CD4-positive, alpha-beta memory T cell (primary cell): ENCODE results near the gene MFAP4. TPM values are rescaled to one million over a fixed set of nuclear protein-coding genes. Genes with fewer than 3 reads are reported as not detected.

Experiments used
- CTCF ChIA-PET: fragments of 350-600 bp; sonication (Branson Sonifier 250); formaldehyde crosslinking; loops from one replicate; lab custom pipeline; 2021; ENCODE audit warnings: inconsistent platforms; ENCODE audit not compliant: partially characterized antibody; lab: Charles Lee
- POLR2A ChIA-PET: fragments of 350-600 bp; sonication (Branson Sonifier 250); formaldehyde crosslinking; loops from one replicate; lab custom pipeline; 2021; ENCODE audit not compliant: partially characterized antibody; lab: Charles Lee
- DNase-seq, 5 donors: peaks; one replicate each; pipeline versions ENCODE4 v3.0.0 to v3.0.0-alpha.2; 2020 to 2022; ENCODE audit warnings: mixed read lengths in 1 of 5
- H3K27ac ChIP-seq: one replicate; pipeline ENCODE4 v1.7.0; 2013; ENCODE audit warnings: low read depth, low read length
- H3K27me3 ChIP-seq: 2 replicates; pipeline ENCODE4 v1.7.0; 2013; ENCODE audit warnings: mild to moderate bottlenecking, low read length, moderate library complexity; ENCODE audit not compliant: insufficient read depth
- H3K36me3 ChIP-seq: 2 replicates; pipeline ENCODE4 v1.7.0; 2013; ENCODE audit warnings: mild to moderate bottlenecking, low read length, moderate library complexity; ENCODE audit not compliant: insufficient read depth
- H3K4me1 ChIP-seq: 2 replicates; pipeline ENCODE4 v1.7.0; 2013; ENCODE audit warnings: mild to moderate bottlenecking, low read length, moderate library complexity; ENCODE audit not compliant: insufficient read depth
- H3K4me3 ChIP-seq, 2 donors: one replicate each; pipeline ENCODE4 v1.7.0; 2013; ENCODE audit warnings: low read length in 2 of 2, mild to moderate bottlenecking in 1 of 2
- H3K9me3 ChIP-seq, 2 donors: one replicate each; pipeline ENCODE4 v1.7.0; 2013; ENCODE audit warnings: low read length in 2 of 2, control low read depth in 1 of 2; ENCODE audit not compliant: control insufficient read depth in 1 of 2
- H3K27ac Mint-ChIP-seq, 7 donors: one replicate each; pipeline ENCODE4 v1.8.0; 2020 to 2021; ENCODE audit warnings: mixed read lengths in 7 of 7, mild to moderate bottlenecking in 6 of 7, inconsistent platforms in 3 of 7, moderate library complexity in 3 of 7
- H3K27me3 Mint-ChIP-seq, 2 donors: one replicate each; pipeline ENCODE4 v1.8.0; 2020 to 2021; ENCODE audit warnings: mixed read lengths in 2 of 2
- H3K36me3 Mint-ChIP-seq, 2 donors: one replicate each; pipeline ENCODE4 v1.8.0; 2020 to 2021; ENCODE audit warnings: mixed read lengths in 2 of 2, inconsistent platforms in 1 of 2, mild to moderate bottlenecking in 1 of 2
- H3K4me1 Mint-ChIP-seq, 4 donors: one replicate each; pipeline ENCODE4 v1.8.0; 2020 to 2021; ENCODE audit warnings: mixed read lengths in 4 of 4, mild to moderate bottlenecking in 1 of 4
- H3K4me3 Mint-ChIP-seq, 8 donors: one replicate each; pipeline ENCODE4 v1.8.0; 2020 to 2021; ENCODE audit warnings: mixed read lengths in 8 of 8, mild to moderate bottlenecking in 7 of 8, moderate library complexity in 6 of 8, inconsistent platforms in 3 of 8
- H3K9me3 Mint-ChIP-seq, 8 donors: one replicate each; pipeline ENCODE4 v1.8.0; 2020 to 2021; ENCODE audit warnings: mixed read lengths in 8 of 8, mild to moderate bottlenecking in 5 of 8, inconsistent platforms in 3 of 8, moderate library complexity in 1 of 8
- intact Hi-C: fragments of 100-400 bp; cut with micrococcal nuclease; formaldehyde crosslinking; loops from one replicate; pipeline ENCODE4 v1.15.1; 2023
- polyA plus RNA-seq, 2 donors: library from polyadenylated mRNA; unstranded; fragments of 300-500 nt; fragmentation: Illumina TruSeq; gene quantifications; one replicate each; pipeline ENCODE4 v1.2.3, GENCODE V29; 2021
- total RNA-seq, 2 experiments: library from RNA; stranded (reverse); gene quantifications; one replicate each; pipeline ENCODE4 v1.2.3, GENCODE V29; 2021

MFAP4 gene
- total and polyA plus RNA-seq, 4 experiments from 2014 or later = not detected

GRCh38 chr17:19369846-19370492, 17.0 kb downstream of the MFAP4 start:
- no peaks in the 10 kb centered on the region for H3K27me3 ChIP-seq
- H3K4me1 Mint-ChIP-seq = peaks cover 30 to 58% (median 46%) of the 10 kb centered on the region in 4 donors
- DNase-seq = peak; percentile 45 to 69 (median 65)
- peak overlapping the region; percentile 62 to 85 (median 82) for H3K4me3 Mint-ChIP-seq
- H3K4me3 ChIP-seq = peak overlapping the region; percentile 8 to 39
- H3K36me3 Mint-ChIP-seq = peaks cover 0 to 2% of the 10 kb centered on the region in 2 donors
- ChIA-PET CTCF (interaction anchor here (0.7 to 3.3 kb wide), 3 partner anchors 8 to 78 kb away, joined by 4 to 13 read pairs (median 5); partner anchors contain the start of gene MAPK7), POLR2A (interaction anchor here (0.8 to 3.8 kb wide), 6 partner anchors 7 to 402 kb away, joined by 3 to 25 read pairs (median 3); partner anchors contain the start of genes B9D1 and MAPK7)
- peak overlapping the region; percentile 91 to 99 (median 97) for H3K27ac Mint-ChIP-seq
- no peaks in the 10 kb centered on the region for H3K9me3 ChIP-seq
- H3K27me3 Mint-ChIP-seq = no peaks in the 10 kb centered on the region
- peaks cover 47% of the 10 kb centered on the region for H3K4me1 ChIP-seq
- no peaks in the 10 kb centered on the region for H3K36me3 ChIP-seq
- H3K9me3 Mint-ChIP-seq = peaks cover 0 to 2% (median 0%) of the 10 kb centered on the region in 8 donors
- peak overlapping the region; percentile 37 for H3K27ac ChIP-seq
- intact Hi-C loops = loop anchor here (1.0 to 10.0 kb wide), 2 partner anchors 8 to 515 kb away; partner anchors contain the start of genes MAPK7 and PRPSAP2

- Histone ChIP-seq H3K4me3 (no peak overlapping the region), H3K9me3 (no peaks in the 10 kb centered on the region), H3K4me1 (peaks cover 47% of the 10 kb centered on the region), H3K27ac (peak overlapping the region; percentile 37), H3K36me3 (no peaks in the 10 kb centered on the region), H3K27me3 (no peaks in the 10 kb centered on the region)
- Mint-ChIP-seq H3K27me3 (no peaks in the 10 kb centered on the region), H3K27ac (peak overlapping the region; percentile 91 to 99 (median 97)), H3K36me3 (peaks cover 0 to 2% of the 10 kb centered on the region in 2 donors), H3K9me3 (peaks cover 0 to 2% (median 0%) of the 10 kb centered on the region in 8 donors), H3K4me3 (peak overlapping the region in 7 of 8 donors; percentile 37 to 85 (median 82)), H3K4me1 (peaks cover 27 to 56% (median 44%) of the 10 kb centered on the region in 4 donors)
- CTCF ChIA-PET = interaction anchor here (0.9 to 3.3 kb wide), 3 partner anchors 9 to 78 kb away, joined by 4 to 13 read pairs (median 4); partner anchors contain the start of gene MAPK7
- DNase-seq = no peak
- POLR2A ChIA-PET = interaction anchor here (1.0 to 3.8 kb wide), 5 partner anchors 9 to 403 kb away, joined by 3 to 25 read pairs (median 3); partner anchors contain the start of gene MAPK7
- intact Hi-C loops = no loop called here
Measured at GRCh38 chr17:19369107-19369778, 17.7 kb downstream of the MFAP4 start.

DNA sequence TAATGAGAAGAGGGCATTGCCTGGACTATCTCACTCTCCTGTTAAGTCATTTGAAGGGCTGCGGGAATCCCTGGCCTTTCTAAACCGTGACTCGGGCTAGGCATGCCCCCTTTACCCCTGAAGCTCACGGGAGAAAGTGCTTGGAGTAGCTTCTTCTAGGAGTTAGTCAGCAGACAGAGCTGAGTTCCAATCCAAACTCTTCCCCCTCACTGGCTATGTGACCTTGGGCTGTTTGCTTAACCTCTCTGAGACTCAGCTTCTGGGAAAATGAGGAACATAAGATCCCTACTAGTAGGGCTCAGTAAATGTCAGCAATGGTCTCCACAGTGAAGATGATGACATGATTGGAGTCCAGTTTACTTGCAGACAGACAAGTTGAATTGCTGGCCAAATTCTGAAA, 18.8 kb downstream of the MFAP4 start:
- intact Hi-C loops = no loop called here
- peak overlapping the region in 6 of 7 donors; percentile 14 to 97 (median 84) for H3K27ac Mint-ChIP-seq
- ChIA-PET POLR2A (interaction anchor here (1.2 to 3.8 kb wide), 2 partner anchors 10 to 404 kb away, joined by 3 to 25 read pairs; partner anchors contain the start of gene MAPK7), CTCF (interaction anchor here (0.9 to 3.3 kb wide), 2 partner anchors 10 to 79 kb away, joined by 4 to 13 read pairs; partner anchors contain the start of gene MAPK7)
- Histone ChIP-seq H3K4me3 (no peak overlapping the region), H3K9me3 (no peaks in the 10 kb centered on the region), H3K27ac (no peak overlapping the region), H3K36me3 (no peaks in the 10 kb centered on the region), H3K4me1 (peaks cover 47% of the 10 kb centered on the region), H3K27me3 (no peaks in the 10 kb centered on the region)
- H3K4me3 Mint-ChIP-seq = no peak overlapping the region
- peaks cover 0 to 2% (median 0%) of the 10 kb centered on the region in 8 donors for H3K9me3 Mint-ChIP-seq
- no peaks in the 10 kb centered on the region for H3K36me3 Mint-ChIP-seq
- DNase-seq = no peak
- H3K27me3 Mint-ChIP-seq = no peaks in the 10 kb centered on the region
- peaks cover 27 to 49% (median 41%) of the 10 kb centered on the region in 4 donors for H3K4me1 Mint-ChIP-seq

DNA sequence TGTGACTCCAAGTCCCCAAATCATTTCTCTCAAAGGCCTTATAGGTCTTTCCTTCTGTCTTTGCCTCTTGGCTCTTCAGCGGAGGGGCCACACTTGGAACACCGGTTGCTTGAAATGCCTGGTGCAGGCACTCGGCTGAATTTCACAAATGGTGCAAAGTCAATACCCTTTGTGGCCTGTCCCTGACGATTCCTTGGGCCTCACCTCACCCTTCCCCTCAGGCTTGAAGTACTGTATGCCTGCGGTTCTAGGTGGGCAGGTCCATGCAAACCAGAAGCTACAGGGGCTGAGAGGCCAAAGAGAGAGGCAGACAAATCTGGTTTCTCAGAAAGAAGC, 20.4 kb downstream of the MFAP4 start:
- Mint-ChIP-seq H3K36me3 (no peaks in the 10 kb centered on the region), H3K27ac (peak overlapping the region in 6 of 7 donors; percentile 24 to 86 (median 74)), H3K27me3 (no peaks in the 10 kb centered on the region), H3K4me1 (peaks cover 23 to 50% (median 35%) of the 10 kb centered on the region in 4 donors), H3K9me3 (peaks cover 0 to 2% (median 0%) of the 10 kb centered on the region in 8 donors), H3K4me3 (no peak overlapping the region)
- DNase-seq = no peak
- Histone ChIP-seq H3K4me3 (no peak overlapping the region), H3K36me3 (no peaks in the 10 kb centered on the region), H3K27me3 (no peaks in the 10 kb centered on the region), H3K27ac (no peak overlapping the region), H3K9me3 (no peaks in the 10 kb centered on the region), H3K4me1 (peaks cover 37% of the 10 kb centered on the region)
- intact Hi-C loops = no loop called here
- CTCF ChIA-PET = interaction anchor here (1.9 to 5.6 kb wide), 4 partner anchors 11 to 396 kb away, joined by 9 to 133 read pairs (median 63); partner anchors contain the start of gene MAPK7
- POLR2A ChIA-PET = interaction anchor here (2.3 kb wide), 1 partner anchor 12 kb away, joined by 20 read pairs; the partner anchor contains the start of gene MAPK7

- Mint-ChIP-seq H3K9me3 (peaks cover 0 to 2% (median 0%) of the 10 kb centered on the region in 8 donors), H3K4me1 (peaks cover 22 to 50% (median 31%) of the 10 kb centered on the region in 4 donors), H3K27ac (peak overlapping the region in 5 of 7 donors; percentile 10 to 86 (median 75)), H3K36me3 (no peaks in the 10 kb centered on the region), H3K4me3 (no peak overlapping the region), H3K27me3 (no peaks in the 10 kb centered on the region)
- Histone ChIP-seq H3K36me3 (no peaks in the 10 kb centered on the region), H3K4me3 (no peak overlapping the region), H3K9me3 (no peaks in the 10 kb centered on the region), H3K4me1 (peaks cover 31% of the 10 kb centered on the region), H3K27me3 (no peaks in the 10 kb centered on the region), H3K27ac (no peak overlapping the region)
- ChIA-PET CTCF (interaction anchor here (0.7 to 5.6 kb wide), 8 partner anchors 12 to 400 kb away, joined by 3 to 133 read pairs (median 10); partner anchors contain the start of gene MAPK7), POLR2A (interaction anchor here (0.6 to 2.3 kb wide), 2 partner anchors 12 to 507 kb away, joined by 3 to 20 read pairs; partner anchors contain the start of gene MAPK7)
- DNase-seq = no peak
- intact Hi-C loops = no loop called here
Measured at GRCh38 chr17:19365833-19366636, 21.0 kb downstream of the MFAP4 start.

DNA sequence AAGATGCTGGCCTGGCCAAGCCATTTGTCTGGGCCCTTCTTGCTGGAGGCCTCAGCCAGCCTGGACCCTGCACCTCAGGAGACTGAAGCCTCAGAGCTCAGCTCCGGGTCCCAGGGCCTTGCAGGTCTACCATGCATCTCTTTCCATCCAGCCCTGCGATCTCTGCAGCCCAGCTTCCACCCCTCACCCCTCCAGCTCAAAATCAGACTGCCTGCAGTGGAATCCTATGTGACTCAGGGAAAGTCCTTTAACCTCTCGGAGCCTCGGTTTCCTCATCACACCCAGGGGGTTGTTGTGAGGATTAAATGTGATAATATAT, 21.5 kb downstream of the MFAP4 start:
- Mint-ChIP-seq H3K27me3 (no peaks in the 10 kb centered on the region), H3K27ac (peak overlapping the region in 2 of 7 donors; percentile 10 to 83), H3K36me3 (no peaks in the 10 kb centered on the region), H3K4me3 (no peak overlapping the region), H3K4me1 (peaks cover 19 to 44% (median 26%) of the 10 kb centered on the region in 4 donors), H3K9me3 (peaks cover 0 to 2% (median 0%) of the 10 kb centered on the region in 8 donors)
- Histone ChIP-seq H3K27ac (no peak overlapping the region), H3K27me3 (no peaks in the 10 kb centered on the region), H3K36me3 (no peaks in the 10 kb centered on the region), H3K9me3 (no peaks in the 10 kb centered on the region), H3K4me3 (no peak overlapping the region), H3K4me1 (peaks cover 25% of the 10 kb centered on the region)
- no peak for DNase-seq
- ChIA-PET CTCF (interaction anchor here (0.7 to 5.6 kb wide), 8 partner anchors 12 to 401 kb away, joined by 3 to 133 read pairs (median 10); partner anchors contain the start of gene MAPK7), POLR2A (interaction anchor here (0.6 to 2.3 kb wide), 4 partner anchors 9 to 506 kb away, joined by 3 to 20 read pairs (median 3); partner anchors contain the start of gene MAPK7)
- intact Hi-C loops = no loop called here
